Right lobe of liver (tissue), 4 donors: ENCODE measurements around the gene SIGMAR1.

Source experiments
- POLR2A ChIP-seq: fragments of 450-650 bp; IDR thresholded peaks from one replicate; pipeline ENCODE4 v1.6.1; 2017; ENCODE audit warnings: antibody characterized with exemption, mild to moderate bottlenecking
- TF ChIP-seq, protein P1 (sequence below), 4 donors: fragments of 200-600 bp in 3 of 4; fragments of 450-650 bp in 1 of 4; IDR thresholded peaks; one replicate each; pipeline versions ENCODE4 v1.5.1 to v1.8.0; 2016 to 2022; ENCODE audit warnings: antibody characterized with exemption in 4 of 4, mild to moderate bottlenecking in 2 of 4
- donor health status: DM: no; HTN: no; CAD: no.
- donor health status: DM: no; HTN: no; CAD: no.
- donor health status: DM: no; HTN: yes; CAD: no.

DNA sequence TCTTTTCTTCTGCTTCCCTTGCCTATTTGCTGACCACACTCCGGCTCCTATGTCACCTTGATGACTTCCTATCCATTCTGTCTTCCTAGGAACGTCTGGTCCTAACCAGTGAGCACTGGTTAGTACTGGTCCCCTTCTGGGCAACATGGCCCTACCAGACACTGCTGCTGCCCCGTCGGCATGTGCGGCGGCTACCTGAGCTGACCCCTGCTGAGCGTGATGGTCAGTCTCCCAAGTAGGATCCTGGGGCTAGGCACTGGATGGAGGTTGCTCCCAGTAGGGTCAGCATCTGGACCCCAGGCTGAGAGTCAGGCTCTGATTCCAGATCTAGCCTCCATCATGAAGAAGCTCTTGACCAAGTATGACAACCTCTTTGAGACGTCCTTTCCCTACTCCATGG lies 11.1 kb upstream of the SIGMAR1 start:
- TF ChIP-seq, protein P1, sequence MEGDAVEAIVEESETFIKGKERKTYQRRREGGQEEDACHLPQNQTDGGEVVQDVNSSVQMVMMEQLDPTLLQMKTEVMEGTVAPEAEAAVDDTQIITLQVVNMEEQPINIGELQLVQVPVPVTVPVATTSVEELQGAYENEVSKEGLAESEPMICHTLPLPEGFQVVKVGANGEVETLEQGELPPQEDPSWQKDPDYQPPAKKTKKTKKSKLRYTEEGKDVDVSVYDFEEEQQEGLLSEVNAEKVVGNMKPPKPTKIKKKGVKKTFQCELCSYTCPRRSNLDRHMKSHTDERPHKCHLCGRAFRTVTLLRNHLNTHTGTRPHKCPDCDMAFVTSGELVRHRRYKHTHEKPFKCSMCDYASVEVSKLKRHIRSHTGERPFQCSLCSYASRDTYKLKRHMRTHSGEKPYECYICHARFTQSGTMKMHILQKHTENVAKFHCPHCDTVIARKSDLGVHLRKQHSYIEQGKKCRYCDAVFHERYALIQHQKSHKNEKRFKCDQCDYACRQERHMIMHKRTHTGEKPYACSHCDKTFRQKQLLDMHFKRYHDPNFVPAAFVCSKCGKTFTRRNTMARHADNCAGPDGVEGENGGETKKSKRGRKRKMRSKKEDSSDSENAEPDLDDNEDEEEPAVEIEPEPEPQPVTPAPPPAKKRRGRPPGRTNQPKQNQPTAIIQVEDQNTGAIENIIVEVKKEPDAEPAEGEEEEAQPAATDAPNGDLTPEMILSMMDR (IDR thresholded peaks at IDR 0.05) = no peak
- TF ChIP-seq POLR2A = no peak
